22Rv1 (cell line): Measurements from ENCODE around the gene SH3D19.
A peak's percentile ranks its signal among the peaks of the same experiment; 100 is the strongest.

Source experiments
- H3K27ac ChIP-seq: fragments of 450-650 bp; 2 replicates; pipeline ENCODE4 v1.5.1; 2017
- ZFX ChIP-seq: fragments of 450-650 bp; IDR thresholded peaks from 2 replicates; pipeline ENCODE4 v1.6.1; 2017; ENCODE audit warnings: antibody characterized with exemption, borderline replicate concordance
- TF ChIP-seq, protein P1 (sequence below): fragments of 450-650 bp; IDR thresholded peaks from 2 replicates; pipeline ENCODE4 v1.5.1; 2017; ENCODE audit warnings: mild to moderate bottlenecking

SH3D19 gene

DNA sequence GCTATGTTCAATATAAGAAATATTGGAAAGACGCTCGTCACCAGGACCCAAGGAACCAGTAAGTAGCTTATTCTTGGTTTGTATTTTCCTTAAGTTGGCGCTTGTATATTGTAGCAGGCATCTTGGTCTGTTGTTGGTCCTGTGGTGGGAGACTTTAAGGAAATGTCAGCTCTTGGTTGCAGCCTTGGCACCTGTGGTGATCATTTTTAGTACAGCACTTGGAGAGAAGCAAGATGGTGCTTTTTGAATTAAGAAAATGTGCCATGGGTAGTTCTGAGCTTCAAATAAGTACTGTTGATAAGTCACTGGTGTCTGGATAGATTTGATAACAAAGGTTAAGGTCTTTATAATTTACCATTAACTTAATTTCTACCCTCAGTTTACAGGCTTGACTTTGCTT is 224.9 kb downstream of the SH3D19 start:
- TF ChIP-seq, protein P1, sequence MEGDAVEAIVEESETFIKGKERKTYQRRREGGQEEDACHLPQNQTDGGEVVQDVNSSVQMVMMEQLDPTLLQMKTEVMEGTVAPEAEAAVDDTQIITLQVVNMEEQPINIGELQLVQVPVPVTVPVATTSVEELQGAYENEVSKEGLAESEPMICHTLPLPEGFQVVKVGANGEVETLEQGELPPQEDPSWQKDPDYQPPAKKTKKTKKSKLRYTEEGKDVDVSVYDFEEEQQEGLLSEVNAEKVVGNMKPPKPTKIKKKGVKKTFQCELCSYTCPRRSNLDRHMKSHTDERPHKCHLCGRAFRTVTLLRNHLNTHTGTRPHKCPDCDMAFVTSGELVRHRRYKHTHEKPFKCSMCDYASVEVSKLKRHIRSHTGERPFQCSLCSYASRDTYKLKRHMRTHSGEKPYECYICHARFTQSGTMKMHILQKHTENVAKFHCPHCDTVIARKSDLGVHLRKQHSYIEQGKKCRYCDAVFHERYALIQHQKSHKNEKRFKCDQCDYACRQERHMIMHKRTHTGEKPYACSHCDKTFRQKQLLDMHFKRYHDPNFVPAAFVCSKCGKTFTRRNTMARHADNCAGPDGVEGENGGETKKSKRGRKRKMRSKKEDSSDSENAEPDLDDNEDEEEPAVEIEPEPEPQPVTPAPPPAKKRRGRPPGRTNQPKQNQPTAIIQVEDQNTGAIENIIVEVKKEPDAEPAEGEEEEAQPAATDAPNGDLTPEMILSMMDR, result no peak
- no peak for TF ChIP-seq ZFX
- H3K27ac ChIP-seq, result peak overlapping the region; percentile 86

DNA sequence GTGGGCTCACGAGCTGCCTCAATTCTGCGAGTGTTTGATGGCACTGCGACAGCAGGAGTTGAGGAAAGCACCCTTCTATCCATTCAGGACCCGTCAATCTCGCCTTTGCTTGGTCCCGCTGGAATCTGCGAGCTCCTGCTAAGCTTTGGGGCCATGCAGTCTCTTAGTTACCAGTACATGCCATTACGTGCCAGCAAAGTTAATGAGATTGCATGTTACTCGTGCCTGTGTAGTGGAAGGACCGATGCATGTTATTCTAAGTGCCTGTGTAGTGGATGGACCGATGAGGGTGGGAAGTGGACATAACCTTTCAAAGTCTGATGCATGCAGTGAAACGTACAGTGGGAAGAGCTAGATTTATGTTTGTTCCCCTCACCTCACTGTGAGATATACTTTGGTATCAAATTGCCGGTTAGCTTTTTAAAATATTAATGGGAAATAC is 225.4 kb downstream of the SH3D19 start:
- TF ChIP-seq, protein P1, result no peak
- peak overlapping the region; percentile 86 for H3K27ac ChIP-seq

DNA sequence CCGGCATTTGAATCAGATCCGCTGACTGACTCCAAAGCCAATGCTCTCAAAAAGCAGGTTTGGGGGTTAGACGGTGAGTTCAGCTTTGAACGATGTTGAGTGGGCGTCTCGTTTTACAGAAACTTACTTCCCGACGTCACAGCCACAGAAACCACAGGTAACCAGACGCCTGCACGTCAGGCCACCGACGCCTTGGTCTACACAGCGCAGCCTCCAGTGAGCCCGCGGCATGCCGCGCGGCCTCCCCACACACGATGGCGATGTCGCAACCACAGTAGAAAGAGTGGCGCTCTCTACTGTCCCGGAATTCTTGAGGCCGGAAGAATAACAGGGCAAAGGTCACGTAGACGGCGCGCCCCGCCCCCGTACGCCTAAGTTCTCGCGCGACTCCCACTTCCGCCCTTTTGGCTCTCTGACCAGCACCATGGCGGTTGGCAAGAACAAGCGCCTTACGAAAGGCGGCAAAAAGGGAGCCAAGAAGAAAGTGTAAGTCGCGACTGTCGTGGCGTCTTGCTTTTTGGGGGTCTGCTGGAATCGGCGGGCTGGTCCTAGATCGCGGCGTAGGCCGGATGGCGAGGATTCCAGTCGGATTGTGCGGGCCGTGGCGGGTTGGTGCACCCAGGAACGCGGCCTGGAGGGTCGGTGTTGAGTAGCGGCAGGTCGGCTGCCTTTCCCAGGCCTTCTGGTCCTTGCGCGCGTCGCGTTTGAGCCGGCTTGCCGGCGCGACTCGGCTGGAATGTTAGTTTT is 226.0 kb downstream of the SH3D19 start, which contains the start of gene RPS3A:
Gene RPS3A, plus strand, starts transcription at position 400 of the 747 bp plus-strand sequence. Its CDS starts 25 bp downstream, at position 425.
- TF ChIP-seq, protein P1, result peak; percentile 97
- TF ChIP-seq ZFX, result no peak
- peak within 1 kb of the TSS; percentile 86 for H3K27ac ChIP-seq

DNA sequence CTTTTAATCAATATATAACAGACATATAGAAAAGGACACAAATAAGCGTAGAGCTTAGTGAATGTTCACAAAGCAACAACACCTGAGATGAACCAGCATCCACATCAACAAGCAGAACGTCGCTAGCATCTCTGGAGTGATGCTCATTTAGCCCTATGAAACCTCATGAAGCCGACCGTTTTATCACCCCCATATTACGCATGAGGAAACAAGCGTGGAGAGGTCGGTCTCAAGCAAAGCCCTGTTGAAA is 226.5 kb downstream of the SH3D19 start:
- TF ChIP-seq ZFX, result no peak
- TF ChIP-seq, protein P1, result no peak
- H3K27ac ChIP-seq, result peak overlapping the region; percentile 86; the same call in 1 of the 2 replicates

DNA sequence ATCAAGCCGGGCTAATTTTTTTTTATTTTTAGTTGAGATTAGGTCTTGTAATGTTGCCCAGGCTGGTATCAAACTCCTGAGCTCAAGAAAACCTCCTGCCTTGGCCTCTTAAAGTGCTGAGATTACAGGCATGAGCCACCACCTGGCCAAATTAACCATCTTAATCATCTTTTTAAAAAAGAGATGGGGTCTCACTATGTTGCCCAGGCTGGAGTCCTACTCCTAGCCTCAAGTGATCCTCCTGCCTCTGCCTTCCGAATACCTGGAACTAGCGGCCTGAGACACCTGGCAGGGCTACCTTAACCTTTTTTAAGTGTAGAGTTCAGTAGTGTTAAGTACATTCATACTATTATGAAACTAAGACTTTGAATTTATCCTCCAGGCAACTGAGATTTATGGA is 227.6 kb downstream of the SH3D19 start:
- no peak overlapping the region for H3K27ac ChIP-seq

DNA sequence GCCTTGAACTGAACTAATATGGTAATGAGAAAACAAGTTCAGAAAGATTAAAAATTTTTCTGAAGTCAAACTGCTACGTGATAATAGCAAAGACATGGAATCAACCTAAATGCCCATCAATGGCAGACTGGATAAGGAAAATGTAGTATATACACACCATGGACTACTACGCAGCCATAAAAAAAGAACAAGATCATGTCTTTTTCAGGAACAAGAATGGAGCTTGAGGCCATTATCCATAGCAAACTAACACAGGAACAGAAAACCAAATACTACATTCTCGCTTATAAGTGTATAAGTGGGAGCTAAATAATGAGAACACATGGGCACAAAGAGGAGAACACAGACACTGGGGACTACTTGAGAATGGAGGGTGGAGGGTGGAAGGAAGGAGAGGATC is 230.3 kb downstream of the SH3D19 start:
- H3K27ac ChIP-seq, result no peak overlapping the region
- TF ChIP-seq, protein P1, result no peak
- no peak for TF ChIP-seq ZFX

More for the DNA sequence above, 227.6 kb downstream of the SH3D19 start:
- no peak for TF ChIP-seq ZFX

DNA sequence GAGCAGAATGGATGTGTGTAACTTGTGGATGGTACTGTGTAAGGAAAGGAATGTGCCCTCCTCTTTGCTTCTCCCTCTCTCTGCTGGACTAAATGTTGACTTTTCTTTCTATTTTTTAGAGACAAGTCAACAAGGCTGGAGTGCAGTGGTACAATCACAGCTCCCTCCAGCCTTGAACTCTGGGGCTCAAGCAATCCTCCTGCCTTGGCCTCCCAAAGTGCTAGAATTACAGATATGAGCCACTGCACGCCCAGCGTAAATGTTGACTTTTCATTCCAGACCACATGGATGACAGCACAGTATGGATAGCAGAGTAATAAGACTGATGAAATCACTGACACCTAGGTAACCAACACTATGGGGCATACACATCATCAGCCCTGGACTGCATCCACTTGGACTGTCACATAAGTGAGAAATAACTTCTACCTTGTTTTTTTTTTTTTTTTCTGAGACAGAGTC is 231.1 kb downstream of the SH3D19 start:
- TF ChIP-seq, protein P1, result no peak

DNA sequence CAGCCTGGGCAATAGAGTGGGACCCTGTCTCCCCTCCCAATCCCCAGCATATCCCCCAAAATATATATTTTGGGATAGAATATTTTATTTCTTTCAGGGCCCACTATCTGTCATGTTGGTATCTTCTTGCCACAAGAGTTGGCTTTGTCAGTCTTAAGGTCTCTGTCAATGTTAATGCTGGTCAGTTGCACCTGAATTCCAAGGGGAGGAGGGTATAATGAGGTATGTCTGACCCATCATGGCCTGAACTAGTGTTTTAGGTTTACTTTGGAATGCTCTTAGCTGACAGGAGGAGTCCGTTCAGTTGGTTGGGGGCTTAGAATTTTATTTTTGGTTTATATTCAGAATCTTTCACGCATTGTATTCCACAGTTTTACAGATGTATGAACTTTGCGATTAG is 232.2 kb downstream of the SH3D19 start:
- no peak overlapping the region for H3K27ac ChIP-seq
- TF ChIP-seq ZFX, result no peak
- TF ChIP-seq, protein P1, result no peak

More for the DNA sequence above, 231.1 kb downstream of the SH3D19 start:
- no peak overlapping the region for H3K27ac ChIP-seq
